Type B pancreatic cell (in vitro differentiated cells): ENCODE results near the gene MAGI1. TPM values are rescaled to one million over a fixed set of nuclear protein-coding genes. Genes with fewer than 3 reads are reported as not detected.

Experiments used
- DNase-seq: peaks from one replicate; pipeline ENCODE4 v3.0.0; 2021; ENCODE audit warnings: mixed read lengths; ENCODE audit not compliant: unreplicated experiment; ENCODE audit errors: extremely low spot score
- H3K27ac Mint-ChIP-seq: 2 replicates; pipeline ENCODE4 v1.8.0; 2021; ENCODE audit warnings: mild to moderate bottlenecking, mixed read lengths
- H3K27me3 Mint-ChIP-seq: 2 replicates; pipeline ENCODE4 v1.8.0; 2021; ENCODE audit warnings: mixed read lengths
- H3K36me3 Mint-ChIP-seq: 2 replicates; pipeline ENCODE4 v1.8.0; 2021; ENCODE audit warnings: mixed read lengths
- H3K4me1 Mint-ChIP-seq: one replicate; pipeline ENCODE4 v1.8.0; 2021; ENCODE audit warnings: mixed read lengths; ENCODE audit not compliant: unreplicated experiment
- H3K4me3 Mint-ChIP-seq: 2 replicates; pipeline ENCODE4 v1.8.0; 2021; ENCODE audit warnings: mild to moderate bottlenecking, mixed read lengths
- H3K9me3 Mint-ChIP-seq: 2 replicates; pipeline ENCODE4 v1.8.0; 2021; ENCODE audit warnings: mixed read lengths
- CTCF ChIP-seq: fragments of 200-600 bp; sonication (generic); conservative IDR thresholded peaks from 2 replicates; pipeline ENCODE4 v1.5.0; 2021; ENCODE audit warnings: antibody characterized with exemption, mild to moderate bottlenecking
- total RNA-seq: library from RNA; stranded (reverse); gene quantifications from 2 replicates; pipeline ENCODE4 v1.2.1, GENCODE V29; 2021; ENCODE audit warnings: low replicate concordance

Gene MAGI1
- total RNA-seq, 1 donor from 2014 or later: 53.1 TPM

- Mint-ChIP-seq H3K27ac (no peak overlapping the region), H3K4me3 (no peak overlapping the region)
- no peak for DNase-seq
Measured at GRCh38 chr3:66010739-66011655, 27.7 kb downstream of the MAGI1 start.

GRCh38 chr3:66010348-66010738 lies 28.4 kb downstream of the MAGI1 start:
- Mint-ChIP-seq H3K9me3 (no peaks in the 10 kb centered on the region), H3K4me3 (no peak overlapping the region), H3K27ac (no peak overlapping the region), H3K4me1 (peaks cover 6% of the 10 kb centered on the region), H3K36me3 (no peaks in the 10 kb centered on the region), H3K27me3 (no peaks in the 10 kb centered on the region)
- TF ChIP-seq CTCF: no peak
- no peak for DNase-seq

More at GRCh38 chr3:66010739-66011655, 27.7 kb downstream of the MAGI1 start:
- no peaks in the 10 kb centered on the region for H3K9me3 Mint-ChIP-seq
- H3K4me1 Mint-ChIP-seq: peaks cover 12% of the 10 kb centered on the region
- no peak for TF ChIP-seq CTCF
- no peaks in the 10 kb centered on the region for H3K27me3 Mint-ChIP-seq
- H3K36me3 Mint-ChIP-seq: no peaks in the 10 kb centered on the region

GRCh38 chr3:66004244-66004643 lies 34.5 kb downstream of the MAGI1 start:
- Mint-ChIP-seq H3K9me3 (no peaks in the 10 kb centered on the region), H3K4me1 (no peaks in the 10 kb centered on the region), H3K36me3 (peaks cover 3% of the 10 kb centered on the region), H3K27ac (no peak overlapping the region), H3K4me3 (no peak overlapping the region), H3K27me3 (no peaks in the 10 kb centered on the region)
- no peak for TF ChIP-seq CTCF
- no peak for DNase-seq

- no peaks in the 10 kb centered on the region for H3K27me3 Mint-ChIP-seq
- peaks cover 8% of the 10 kb centered on the region for H3K4me1 Mint-ChIP-seq
- H3K9me3 Mint-ChIP-seq: no peaks in the 10 kb centered on the region
- H3K4me3 Mint-ChIP-seq: no peak overlapping the region
- DNase-seq: no peak
- TF ChIP-seq CTCF: no peak
- no peak overlapping the region for H3K27ac Mint-ChIP-seq
- H3K36me3 Mint-ChIP-seq: peaks cover 3% of the 10 kb centered on the region
Measured at GRCh38 chr3:66001626-66002025, 37.1 kb downstream of the MAGI1 start.

- DNase-seq: no peak
- Mint-ChIP-seq H3K9me3 (no peaks in the 10 kb centered on the region), H3K4me1 (peaks cover 17% of the 10 kb centered on the region), H3K27me3 (no peaks in the 10 kb centered on the region), H3K4me3 (no peak overlapping the region), H3K27ac (no peak overlapping the region), H3K36me3 (peaks cover 3% of the 10 kb centered on the region)
- TF ChIP-seq CTCF: no peak
Measured at GRCh38 chr3:66000506-66000905, 38.2 kb downstream of the MAGI1 start.
